Ovary (tissue), 9 donors: ENCODE results near the gene GPC4. TPM values are rescaled to one million over a fixed set of nuclear protein-coding genes. Genes with fewer than 3 reads are reported as not detected.
"Not testable (repeated sequence)": the region's sequence is repeated elsewhere in the genome, so short reads cannot be mapped to it uniquely, and the experiment has no call there.

Experiments
- DNase-seq, 5 donors: peaks; one replicate each; pipeline ENCODE4 v3.0.0-alpha.2; 2019 to 2020
- H3K27ac ChIP-seq, 2 donors: fragments of 200-600 bp; one replicate each; pipeline versions ENCODE4 v1.5.1 to v1.8.0; 2019 to 2022
- H3K27me3 ChIP-seq: fragments of 200-600 bp; one replicate; pipeline ENCODE4 v1.8.0; 2022
- H3K36me3 ChIP-seq: fragments of 200-600 bp; sonication (generic); one replicate; pipeline ENCODE4 v1.5.1; 2019
- H3K4me1 ChIP-seq: one replicate; pipeline ENCODE4 v1.8.1; 2013; ENCODE audit warnings: mild to moderate bottlenecking, moderate library complexity; ENCODE audit not compliant: insufficient read depth
- H3K4me3 ChIP-seq: fragments of 200-600 bp; sonication (generic); one replicate; pipeline ENCODE4 v1.5.1; 2017
- H3K9me3 ChIP-seq, 2 donors: fragments of 200-600 bp in 1 of 2; sonication (generic) in 1 of 2; one replicate each; pipeline versions ENCODE4 v1.5.1 to v1.8.1; 2013 to 2019; ENCODE audit warnings: mild to moderate bottlenecking in 1 of 2, moderate library complexity in 1 of 2
- CTCF ChIP-seq, 3 donors: fragments of 450-650 bp in 2 of 3; fragments of 200-600 bp in 1 of 3; IDR thresholded peaks; one replicate each; pipeline versions ENCODE4 v1.5.1 to v1.8.0; 2016 to 2022; ENCODE audit warnings: antibody characterized with exemption in 3 of 3, mild to moderate bottlenecking in 1 of 3
- EP300 ChIP-seq: sonication (generic); formaldehyde crosslinking; IDR thresholded peaks from one replicate; pipeline ENCODE4 v1.6.1; 2017; ENCODE audit warnings: antibody characterized with exemption
- POLR2A ChIP-seq: fragments of 450-650 bp; IDR thresholded peaks from one replicate; pipeline ENCODE4 v1.6.1; 2017; ENCODE audit warnings: antibody characterized with exemption, mild to moderate bottlenecking, moderate library complexity
- WGBS, 3 donors: extraction: QIAGEN DNeasy Blood & Tissue Kit in 1 of 3; methylation state at CpG; one replicate each; pipeline versions ENCODE4 v1.1.5 to v1.1.7; 2013 to 2017; 5-methylcytosine and 5-hydroxymethylcytosine counted together
- intact Hi-C, 4 donors: fragments of 100-400 bp; cut with DNase I; formaldehyde crosslinking; loops; one replicate each; pipeline versions ENCODE4 v1.11.0 to v1.15.1; 2022 to 2023
- polyA plus RNA-seq, 2 donors: library from polyadenylated mRNA; stranded (reverse); fragments of 200-250 nt in 1 of 2; fragments of 350-450 nt in 1 of 2; fragmentation: Illumina TruSeq in 1 of 2; extraction: RNeasy Lipid Tissue Mini Kit (QIAGEN cat#74804) in 1 of 2; gene quantifications; one replicate each; pipeline ENCODE4 v1.2.3, GENCODE V29; 2013 to 2014
- total RNA-seq, 7 donors: library from RNA; depleted of rRNA in 2 of 7; stranded (reverse); fragments of >200 nt in 2 of 7; fragmentation: NEBNext Ultra II Directional in 3 of 7; extraction: Animal tissue kit (Norgen Biotek cat#: 25700) in 3 of 7; gene quantifications; one replicate each; pipeline versions ENCODE4 v1.1.0 to v1.2.4, GENCODE V29; 2016 to 2023
- donor health status: DM: no; HTN: no; CAD: no; lungs with moderate emphysema.
- donor health status: DM: no; HTN: no; CAD: no.
- donor health status: Bipolar disorder and iron deficiency.
- donor health status: DM: yes; HTN: yes; CAD: no.
- donor health status: DM: no; HTN: no; CAD: no.
- donor health status: DM: yes; HTN: yes; CAD: no.

Gene GPC4
- total and polyA plus RNA-seq, 9 donors, result 9.0 to 21.7 (median 12.3) TPM

GRCh38 chrX:133323431-133323830 is 91.9 kb downstream of the GPC4 start:
- no peaks in the 10 kb centered on the region for H3K4me1 ChIP-seq
- WGBS, 3 donors, result 72 to 78% (median 77%) methylated on average over 2 of the region's 2 CpGs
- no peaks in the 10 kb centered on the region for H3K36me3 ChIP-seq
- TF ChIP-seq CTCF (IDR thresholded peaks at IDR 0.05), result no peak
- TF ChIP-seq POLR2A, result no peak
- no peak for TF ChIP-seq EP300
- DNase-seq, result no peak
- H3K27me3 ChIP-seq, result no peaks in the 10 kb centered on the region
- intact Hi-C loops, result no loop called here
- H3K4me3 ChIP-seq, result no peak overlapping the region
- H3K27ac ChIP-seq, result no peak overlapping the region
- H3K9me3 ChIP-seq, result no peaks in the 10 kb centered on the region

DNA sequence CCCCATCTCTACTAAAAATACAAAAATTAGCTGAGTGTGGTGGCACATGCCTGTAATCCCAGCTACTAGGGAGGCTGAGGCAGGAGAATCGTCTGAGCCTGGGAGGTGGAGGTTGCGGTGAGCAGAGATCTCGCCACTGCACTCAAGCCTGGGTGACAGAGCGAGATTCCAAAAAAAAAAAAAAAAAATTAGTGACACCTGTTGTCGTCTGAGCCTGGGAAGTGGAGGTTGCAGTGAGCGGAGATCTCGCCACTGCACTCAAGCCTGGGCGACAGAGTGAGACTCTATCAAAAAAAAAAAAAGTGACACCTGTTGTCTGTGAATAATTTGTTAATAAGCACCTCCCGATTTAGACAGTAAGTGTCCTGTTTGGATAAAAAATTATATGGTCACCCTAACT is 93.0 kb downstream of the GPC4 start:
- intact Hi-C loops, H3K4me1 ChIP-seq, H3K27ac ChIP-seq, DNase-seq, H3K9me3 ChIP-seq, H3K36me3 ChIP-seq, H3K27me3 ChIP-seq, H3K4me3 ChIP-seq: not testable (repeated sequence)
- WGBS, 3 donors, result 75 to 85% (median 82%) methylated on average over 9 of the region's 9 CpGs

DNA sequence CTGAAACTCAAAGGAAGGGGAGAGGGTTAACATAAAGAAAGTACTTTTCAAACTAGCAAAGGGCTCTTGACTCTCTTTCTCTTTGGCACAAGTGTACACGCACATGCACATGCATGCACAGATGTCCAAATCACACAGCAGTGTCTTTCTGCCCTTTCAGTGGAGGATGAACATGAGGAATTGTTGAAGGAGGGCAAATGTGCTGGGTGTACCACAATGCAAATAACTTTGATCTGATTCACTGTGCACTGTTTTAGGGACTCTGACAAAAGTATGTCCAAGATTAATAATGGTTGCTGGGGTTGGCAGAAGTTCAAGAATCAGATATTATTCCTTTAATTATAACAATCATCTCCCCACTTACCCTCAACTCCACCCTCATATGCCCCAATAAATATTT is 93.8 kb downstream of the GPC4 start:
- H3K36me3 ChIP-seq, result no peaks in the 10 kb centered on the region
- intact Hi-C loops, result no loop called here
- H3K27ac ChIP-seq, result no peak overlapping the region
- no peaks in the 10 kb centered on the region for H3K4me1 ChIP-seq
- 81% methylated on average over 1 of the region's 1 CpG for WGBS, 3 donors
- TF ChIP-seq EP300, result no peak
- no peak for TF ChIP-seq CTCF (IDR thresholded peaks at IDR 0.05)
- no peak for TF ChIP-seq POLR2A
- DNase-seq, result no peak
- H3K4me3 ChIP-seq, result no peak overlapping the region
- no peaks in the 10 kb centered on the region for H3K27me3 ChIP-seq
- no peaks in the 10 kb centered on the region for H3K9me3 ChIP-seq

- Histone ChIP-seq H3K4me3 (no peak overlapping the region), H3K36me3 (no peaks in the 10 kb centered on the region), H3K9me3 (no peaks in the 10 kb centered on the region), H3K27ac (no peak overlapping the region), H3K27me3 (no peaks in the 10 kb centered on the region), H3K4me1 (no peaks in the 10 kb centered on the region)
- intact Hi-C loops, result no loop called here
- no peak for TF ChIP-seq EP300
- no peak for TF ChIP-seq CTCF (IDR thresholded peaks at IDR 0.05)
- no peak for DNase-seq
Observed at GRCh38 chrX:133314281-133314680, 101.0 kb downstream of the GPC4 start.

DNA sequence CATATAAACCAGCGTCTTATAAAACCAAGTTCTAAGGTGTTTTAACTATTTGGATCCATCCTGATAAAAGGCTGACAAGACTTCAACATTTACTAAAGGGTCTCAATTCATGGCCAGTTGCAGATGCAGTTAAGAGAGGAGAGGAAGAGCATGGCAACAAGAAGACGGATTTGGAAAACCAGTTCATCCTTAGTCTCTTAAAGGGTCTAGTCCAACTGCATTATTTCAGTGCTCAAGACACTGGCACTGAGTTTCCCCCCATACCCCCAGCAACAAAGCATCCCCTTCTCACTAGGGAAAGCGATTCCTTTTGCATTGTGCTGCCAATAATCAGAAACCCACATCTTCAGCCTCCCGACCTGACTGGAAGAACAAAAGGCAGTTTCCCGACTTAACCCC is 106.8 kb downstream of the GPC4 start:
- no peak for TF ChIP-seq EP300
- TF ChIP-seq POLR2A, result no peak
- no peak for TF ChIP-seq CTCF (IDR thresholded peaks at IDR 0.05)
- Histone ChIP-seq H3K36me3 (no peaks in the 10 kb centered on the region), H3K4me1 (no peaks in the 10 kb centered on the region), H3K27me3 (no peaks in the 10 kb centered on the region), H3K27ac (no peak overlapping the region), H3K9me3 (no peaks in the 10 kb centered on the region), H3K4me3 (no peak overlapping the region)
- WGBS, 3 donors, result 60 to 73% (median 66%) methylated on average over 5 of the region's 5 CpGs
- no peak for DNase-seq
- intact Hi-C loops, result no loop called here
